SK-N-MC (cell line): ENCODE results near the gene HES5.
"Not testable (repeated sequence)": the region's sequence is repeated elsewhere in the genome, so short reads cannot be mapped to it uniquely, and the experiment has no call there.

Source experiments
- DNase-seq: peaks from one replicate; pipeline ENCODE4 v3.0.0-alpha.2; 2011; ENCODE audit warnings: low read depth, low spot score
- H3K27ac ChIP-seq: fragments of 200-600 bp; sonication (generic); 2 replicates; pipeline ENCODE4 v1.5.1; 2016; ENCODE audit warnings: mixed run types
- H3K36me3 ChIP-seq: fragments of 200-600 bp; sonication (generic); 2 replicates; pipeline ENCODE4 v1.6.1; 2017; ENCODE audit warnings: antibody characterized with exemption, low read length, mixed read lengths; ENCODE audit not compliant: insufficient read depth
- H3K4me3 ChIP-seq: fragments of 200-600 bp; sonication (generic); 2 replicates; pipeline ENCODE4 v1.5.1; 2016
- H3K9ac ChIP-seq: fragments of 200-600 bp; sonication (generic); 2 replicates; pipeline ENCODE4 v1.8.0; 2017; ENCODE audit warnings: mixed run types, mixed read lengths; ENCODE audit not compliant: insufficient read length
- H3K9me3 ChIP-seq: fragments of 200-600 bp; sonication (generic); 2 replicates; pipeline ENCODE4 v1.6.1; 2017; ENCODE audit warnings: low read depth, mild to moderate bottlenecking, antibody characterized with exemption, low read length, moderate library complexity, mixed read lengths
- EZH2 ChIP-seq: fragments of 200-600 bp; sonication (generic); IDR thresholded peaks from one replicate; pipeline ENCODE4 v1.6.1; 2017; ENCODE audit warnings: antibody characterized with exemption
- FOXP2 ChIP-seq: optimal IDR thresholded peaks from 2 replicates; pipeline ENCODE3; 2011; ENCODE audit warnings: mild to moderate bottlenecking, moderate library complexity; ENCODE audit not compliant: insufficient read depth; ENCODE audit errors: extremely low read length, control extremely low read depth
- POLR2AphosphoS5 ChIP-seq: IDR thresholded peaks from 2 replicates; pipeline ENCODE4 v1.6.1; 2012; ENCODE audit warnings: mild to moderate bottlenecking, low read depth, low read length, borderline replicate concordance

The HES5 gene, protein sequence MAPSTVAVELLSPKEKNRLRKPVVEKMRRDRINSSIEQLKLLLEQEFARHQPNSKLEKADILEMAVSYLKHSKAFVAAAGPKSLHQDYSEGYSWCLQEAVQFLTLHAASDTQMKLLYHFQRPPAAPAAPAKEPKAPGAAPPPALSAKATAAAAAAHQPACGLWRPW

DNA sequence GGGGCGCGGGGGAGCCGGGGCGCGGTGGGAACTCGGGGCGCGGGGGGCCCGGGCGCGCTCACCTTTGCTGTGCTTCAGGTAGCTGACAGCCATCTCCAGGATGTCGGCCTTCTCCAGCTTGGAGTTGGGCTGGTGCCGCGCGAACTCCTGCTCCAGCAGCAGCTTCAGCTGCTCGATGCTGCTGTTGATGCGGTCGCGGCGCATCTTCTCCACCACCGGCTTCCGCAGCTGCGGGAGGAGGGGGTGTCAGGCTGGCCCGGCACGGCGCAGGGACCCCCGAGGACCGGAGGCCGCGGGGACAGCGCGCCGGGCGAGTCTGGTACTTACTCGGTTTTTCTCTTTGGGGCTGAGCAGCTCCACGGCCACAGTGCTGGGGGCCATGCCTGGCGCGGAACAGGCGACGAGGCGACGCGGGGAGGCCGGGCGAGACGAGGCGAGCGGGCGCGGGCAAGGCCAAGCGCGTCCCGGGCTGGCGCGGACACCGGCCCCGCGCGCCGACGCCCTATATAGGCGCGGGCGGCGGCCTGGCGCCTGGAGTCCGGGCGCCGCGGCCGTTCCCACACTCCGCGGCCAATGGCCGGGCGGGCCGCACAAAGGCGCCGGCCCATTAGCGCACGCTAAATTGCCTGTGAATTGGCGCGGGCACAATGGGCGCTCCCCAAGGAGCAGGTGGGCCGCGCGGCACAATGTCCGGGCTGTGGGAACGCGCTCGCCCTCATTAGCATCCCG, at the start of gene HES5:
Gene HES5, minus strand, starts transcription at position 480 of the 729 bp plus-strand sequence. Its CDS starts 99 bp downstream, at position 381.
- TF ChIP-seq POLR2AphosphoS5 (no peak), EZH2 (no peak), FOXP2 (no peak)
- Histone ChIP-seq H3K9ac (no peak within 1 kb of the TSS), H3K4me3 (no peak within 1 kb of the TSS), H3K9me3 (no peaks in the 10 kb centered on the region), H3K36me3 (no peaks in the 10 kb centered on the region), H3K27ac (no peak within 1 kb of the TSS)
- no peak for DNase-seq

DNA sequence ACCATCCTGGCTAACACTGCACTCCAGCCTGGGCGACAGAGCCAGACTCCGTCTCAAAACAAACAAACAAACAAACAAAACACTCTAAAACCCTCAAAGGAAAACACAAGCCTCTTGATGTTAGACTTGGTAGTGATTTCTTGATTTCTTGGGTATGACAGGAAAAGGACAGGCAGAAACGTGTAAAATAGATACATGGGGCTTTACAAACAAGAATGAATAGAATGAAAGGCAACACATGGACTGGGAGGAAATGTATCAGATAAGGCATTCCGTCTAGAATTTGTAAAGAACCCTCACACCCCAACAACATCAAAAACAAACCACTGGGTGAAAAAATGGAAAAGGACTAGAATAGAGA, 48.7 kb upstream of the HES5 start:
- Histone ChIP-seq H3K9me3 (no peaks in the 10 kb centered on the region), H3K27ac (no peak overlapping the region), H3K36me3 (no peaks in the 10 kb centered on the region), H3K4me3 (no peak overlapping the region), H3K9ac (no peak overlapping the region)
- TF ChIP-seq FOXP2 (no peak), POLR2AphosphoS5 (no peak), EZH2 (no peak)
- DNase-seq: no peak

GRCh38 chr1:2577565-2578075, 47.6 kb upstream of the HES5 start:
- not testable (repeated sequence) for DNase-seq, H3K36me3 ChIP-seq, H3K9ac ChIP-seq, H3K27ac ChIP-seq, H3K4me3 ChIP-seq, H3K9me3 ChIP-seq

- H3K27ac ChIP-seq: no peak overlapping the region
- no peak overlapping the region for H3K9ac ChIP-seq
- H3K9me3 ChIP-seq: no peaks in the 10 kb centered on the region
- no peak overlapping the region for H3K4me3 ChIP-seq
- H3K36me3 ChIP-seq: no peaks in the 10 kb centered on the region
- TF ChIP-seq FOXP2: no peak
- TF ChIP-seq EZH2: no peak
- TF ChIP-seq POLR2AphosphoS5: no peak
- DNase-seq: no peak
These were observed 46.0 kb upstream of the HES5 start for GRCh38 chr1:2575801-2576663.

GRCh38 chr1:2574350-2574749, 44.3 kb upstream of the HES5 start:
- TF ChIP-seq FOXP2: no peak
- no peak for TF ChIP-seq EZH2
- TF ChIP-seq POLR2AphosphoS5: no peak
- no peak for DNase-seq
- H3K36me3 ChIP-seq: no peaks in the 10 kb centered on the region
- H3K4me3 ChIP-seq: no peak overlapping the region
- H3K9me3 ChIP-seq: no peaks in the 10 kb centered on the region
- no peak overlapping the region for H3K9ac ChIP-seq
- H3K27ac ChIP-seq: no peak overlapping the region

DNA sequence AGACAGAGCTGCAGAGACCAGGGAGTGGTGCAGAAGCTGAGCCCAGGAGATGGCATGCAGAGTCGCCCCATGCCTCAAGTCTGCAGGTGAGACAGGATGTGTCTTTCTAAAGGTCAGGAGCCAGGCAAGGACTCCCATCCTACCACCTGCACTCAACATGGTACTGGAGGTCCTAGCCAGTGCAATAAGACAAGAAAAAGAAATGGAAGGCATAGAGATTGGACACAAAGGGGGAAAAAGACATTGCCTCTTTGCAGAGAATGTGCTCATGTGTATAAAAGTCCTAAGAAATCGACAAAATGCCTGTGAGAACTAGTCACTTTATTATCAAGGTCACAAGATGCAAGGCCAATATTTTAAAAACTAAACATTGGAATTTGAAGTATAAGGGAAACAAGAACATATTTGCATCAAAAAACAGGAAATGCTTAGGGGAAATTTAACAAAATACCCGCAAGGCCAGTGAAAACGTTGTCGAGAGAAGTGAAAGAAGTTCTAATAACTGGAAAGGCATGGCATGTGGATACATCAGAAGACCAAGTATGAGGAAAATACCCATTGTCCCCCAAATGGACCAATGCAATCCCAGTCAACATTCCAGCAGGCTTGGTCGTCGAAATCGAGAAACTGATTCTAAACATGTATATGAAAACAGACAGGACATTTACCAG, 43.3 kb upstream of the HES5 start:
- Histone ChIP-seq H3K4me3 (no peak overlapping the region), H3K9ac (no peak overlapping the region), H3K27ac (no peak overlapping the region), H3K36me3 (no peaks in the 10 kb centered on the region), H3K9me3 (no peaks in the 10 kb centered on the region)
- TF ChIP-seq EZH2: no peak
- TF ChIP-seq FOXP2: no peak
- no peak for TF ChIP-seq POLR2AphosphoS5
- DNase-seq: no peak

- Histone ChIP-seq H3K9ac (no peak overlapping the region), H3K27ac (no peak overlapping the region), H3K4me3 (no peak overlapping the region), H3K36me3 (no peaks in the 10 kb centered on the region), H3K9me3 (no peaks in the 10 kb centered on the region)
- no peak for DNase-seq
- TF ChIP-seq POLR2AphosphoS5 (no peak), FOXP2 (no peak), EZH2 (no peak)
These were observed 41.3 kb upstream of the HES5 start for GRCh38 chr1:2571348-2571747.

- no peak overlapping the region for H3K4me3 ChIP-seq
- H3K36me3 ChIP-seq: no peaks in the 10 kb centered on the region
- no peaks in the 10 kb centered on the region for H3K9me3 ChIP-seq
- TF ChIP-seq FOXP2: no peak
- TF ChIP-seq POLR2AphosphoS5: no peak
- TF ChIP-seq EZH2: no peak
- no peak for DNase-seq
- no peak overlapping the region for H3K9ac ChIP-seq
- no peak overlapping the region for H3K27ac ChIP-seq
These were observed 40.3 kb upstream of the HES5 start for GRCh38 chr1:2570332-2570731.

DNA sequence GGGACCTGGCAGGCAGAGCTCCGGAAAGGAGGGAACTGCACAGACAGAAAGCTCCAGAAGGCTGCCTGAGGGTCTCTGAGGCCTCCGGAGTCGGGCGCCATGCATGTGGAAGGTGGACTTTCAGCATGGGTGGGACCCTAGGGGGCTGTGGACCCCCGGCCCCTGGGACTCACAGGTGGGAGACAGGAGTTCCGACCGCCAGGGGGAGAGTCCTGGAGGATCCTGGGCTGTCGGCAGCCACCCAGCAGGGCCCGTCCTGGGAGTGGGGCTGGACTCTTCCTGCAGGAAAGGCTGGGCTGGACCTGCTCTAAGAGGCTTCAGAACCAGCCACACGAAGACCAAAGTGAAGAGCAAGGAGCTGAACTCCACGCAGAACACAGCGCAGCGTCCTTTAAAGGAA, 39.6 kb upstream of the HES5 start:
- not testable (repeated sequence) for H3K9me3 ChIP-seq, DNase-seq

More for the DNA sequence above, 39.6 kb upstream of the HES5 start:
- H3K4me3 ChIP-seq, H3K27ac ChIP-seq, H3K9ac ChIP-seq, H3K36me3 ChIP-seq: not testable (repeated sequence)
